Right ventricle myocardium superior (tissue), 1 donor: ENCODE data around the gene WDFY4. TPM values are rescaled to one million over a fixed set of nuclear protein-coding genes. Genes with fewer than 3 reads are reported as not detected.

Experiments
- ATAC-seq: fragments of 200-7000 bp; cut with Tn5 transposase; one replicate; pipeline ENCODE4 v1.9.1; 2020; ENCODE audit warnings: mild to moderate bottlenecking; ENCODE audit not compliant: poor library complexity
- DNase-seq: peaks from one replicate; pipeline ENCODE4 v3.0.0-alpha.2; 2020
- intact Hi-C: fragments of 100-400 bp; cut with DNase I; formaldehyde crosslinking; loops from one replicate; pipeline ENCODE4 v1.11.2; 2022
- total RNA-seq: library from RNA; stranded (reverse); fragmentation: NEBNext Ultra II Directional; extraction: Animal tissue kit (Norgen Biotek cat#: 25700); gene quantifications from one replicate; pipeline ENCODE4 v1.2.1, GENCODE V29; 2021
- donor health status: DM: no; HTN: yes; CAD: no; lungs with severe emphysema.

Gene WDFY4
- total RNA-seq, 1 donor from 2014 or later: 1.1 TPM

- no peak for ATAC-seq
- intact Hi-C loops: no loop called here
Observed at GRCh38 chr10:48731654-48732053, 47.0 kb downstream of the WDFY4 start.

GRCh38 chr10:48733329-48733728 lies 48.7 kb downstream of the WDFY4 start:
- intact Hi-C loops: no loop called here
- ATAC-seq (no peak), DNase-seq (no peak)

More at GRCh38 chr10:48731654-48732053, 47.0 kb downstream of the WDFY4 start:
- no peak for DNase-seq

GRCh38 chr10:48735836-48736390 lies 51.2 kb downstream of the WDFY4 start:
- DNase-seq: no peak
- no peak for ATAC-seq
- intact Hi-C loops: no loop called here

GRCh38 chr10:48736596-48736995 lies 51.9 kb downstream of the WDFY4 start:
- ATAC-seq (no peak), DNase-seq (no peak)
- intact Hi-C loops: no loop called here

- intact Hi-C loops: no loop called here
- DNase-seq (no peak), ATAC-seq (no peak)
Observed at GRCh38 chr10:48737886-48738285, 53.2 kb downstream of the WDFY4 start.

GRCh38 chr10:48739170-48739569 lies 54.5 kb downstream of the WDFY4 start:
- no peak for ATAC-seq
- intact Hi-C loops: no loop called here

GRCh38 chr10:48740015-48740707 lies 55.5 kb downstream of the WDFY4 start:
- intact Hi-C loops: no loop called here
- no peak for ATAC-seq
- no peak for DNase-seq

More at GRCh38 chr10:48739170-48739569, 54.5 kb downstream of the WDFY4 start:
- no peak for DNase-seq

GRCh38 chr10:48740988-48741387 lies 56.3 kb downstream of the WDFY4 start:
- ATAC-seq (no peak), DNase-seq (no peak)
- intact Hi-C loops: no loop called here

GRCh38 chr10:48742891-48743860 lies 58.5 kb downstream of the WDFY4 start:
- ATAC-seq: no peak
- intact Hi-C loops: no loop called here
- no peak for DNase-seq

- intact Hi-C loops: no loop called here
- ATAC-seq (no peak), DNase-seq (no peak)
Observed at GRCh38 chr10:48744587-48744986, 59.9 kb downstream of the WDFY4 start.

- intact Hi-C loops: no loop called here
- no peak for ATAC-seq
- DNase-seq: no peak
Observed at GRCh38 chr10:48745662-48746245, 61.1 kb downstream of the WDFY4 start.

GRCh38 chr10:48748573-48748972 lies 63.9 kb downstream of the WDFY4 start:
- intact Hi-C loops: no loop called here
- ATAC-seq (no peak), DNase-seq (no peak)

GRCh38 chr10:48749254-48749787 lies 64.6 kb downstream of the WDFY4 start:
- intact Hi-C loops: no loop called here
- ATAC-seq (no peak), DNase-seq (no peak)

GRCh38 chr10:48750019-48750418 lies 65.3 kb downstream of the WDFY4 start:
- intact Hi-C loops: no loop called here
- ATAC-seq: no peak
- no peak for DNase-seq

- ATAC-seq: no peak
- intact Hi-C loops: no loop called here
- DNase-seq: no peak
Observed at GRCh38 chr10:48750991-48751390, 66.3 kb downstream of the WDFY4 start.

GRCh38 chr10:48751730-48752129 lies 67.1 kb downstream of the WDFY4 start:
- no peak for DNase-seq
- intact Hi-C loops: no loop called here
- no peak for ATAC-seq

- intact Hi-C loops: no loop called here
- DNase-seq (no peak), ATAC-seq (no peak)
Observed at GRCh38 chr10:48758411-48758810, 73.7 kb downstream of the WDFY4 start.

- intact Hi-C loops: no loop called here
- DNase-seq (no peak), ATAC-seq (no peak)
Observed at GRCh38 chr10:48759113-48759901, 74.6 kb downstream of the WDFY4 start.
